HCT116 (cell line): ENCODE results near the gene NEUROD4. TPM values are rescaled to one million over a fixed set of nuclear protein-coding genes. Genes with fewer than 3 reads are reported as not detected.

ENCODE experiments used
- ATAC-seq: fragments of 200-7000 bp; cut with Tn5 transposase; 2 replicates; pipeline ENCODE4 v1.9.1; 2020; ENCODE audit warnings: mild to moderate bottlenecking, moderate library complexity
- BruUV-seq: library from RNA; stranded (reverse); fragments of 400-500 nt; replicated peaks from 2 replicates; lab custom pipeline; 2021; lab: Mats Ljungman, UMichigan
- CTCF ChIA-PET: fragments of 300-600 bp; sonication (Branson Sonifier 250); formaldehyde crosslinking; loops from one replicate; lab custom pipeline; 2021; ENCODE audit warnings: antibody characterized with exemption; lab: Charles Lee
- POLR2A ChIA-PET: fragments of 300-600, 350-600 bp; sonication (Branson Sonifier 250); formaldehyde crosslinking; loops from one replicate; lab custom pipeline; 2021; ENCODE audit warnings: antibody characterized with exemption; lab: Charles Lee
- RAD21 ChIA-PET, 2 experiments: fragments of 300-600 bp; sonication (Branson Sonifier 250); formaldehyde crosslinking; loops; one replicate each; lab custom pipeline; 2023; ENCODE audit warnings: low total read pairs in 2 of 2; ENCODE audit not compliant: uncharacterized antibody in 2 of 2, unreplicated experiment in 2 of 2, low non-redundant PET in 1 of 2; lab: Charles Lee
- DNase-seq: peaks from one replicate; pipeline ENCODE4 v3.0.0-alpha.2; 2010; ENCODE audit warnings: low read depth, low spot score
- H2AFZ ChIP-seq: fragments of 200-600 bp; shearing (Covaris generic), sonication (generic); 2 replicates; pipeline ENCODE4 v1.6.1; 2017; ENCODE audit warnings: low read depth, mixed run types, mixed read lengths, antibody characterized with exemption, low read length; ENCODE audit not compliant: poor library complexity, severe bottlenecking
- H3K27ac ChIP-seq: 2 replicates; pipeline ENCODE4 v1.5.1; 2012; ENCODE audit warnings: low read depth, low read length
- H3K27me3 ChIP-seq: fragments of 200-600 bp; sonication (generic); 2 replicates; pipeline ENCODE4 v1.6.1; 2016; ENCODE audit warnings: mixed run types, low read length, mixed read lengths; ENCODE audit not compliant: insufficient read depth
- H3K36me3 ChIP-seq, 2 experiments: fragments of 200-500 bp in 1 of 2; fragments of 200-600 bp in 1 of 2; sonication (Bioruptor generic) in 1 of 2; sonication (generic) in 1 of 2; 2 replicates each; pipeline versions ENCODE4 v1.5.1 to v1.6.1; 2014 to 2016; ENCODE audit warnings: low read length in 2 of 2, inconsistent platforms in 1 of 2, mixed read lengths in 1 of 2, mixed run types in 1 of 2; ENCODE audit not compliant: insufficient read depth in 2 of 2, control insufficient read depth in 1 of 2
- H3K4me1 ChIP-seq, 2 experiments: fragments of 200-600 bp in 1 of 2; sonication (generic) in 1 of 2; 2 replicates each; pipeline versions ENCODE4 v1.5.1 to v1.6.1; 2012 to 2017; ENCODE audit warnings: low read length in 2 of 2, inconsistent platforms in 1 of 2, mild to moderate bottlenecking in 1 of 2, mixed read lengths in 1 of 2, mixed run types in 1 of 2, moderate library complexity in 1 of 2; ENCODE audit not compliant: insufficient read depth in 2 of 2, control insufficient read depth in 1 of 2
- H3K4me2 ChIP-seq: fragments of 200-600 bp; sonication (generic); 2 replicates; pipeline ENCODE4 v1.6.1; 2017; ENCODE audit warnings: mixed run types, low read length, mixed read lengths
- H3K4me3 ChIP-seq, 2 experiments: fragments of 200-600 bp in 1 of 2; sonication (generic) in 1 of 2; replicated peaks in 1 of 2; 2 replicates each; pipeline ENCODE4 v1.5.1; 2011 to 2016; ENCODE audit warnings: low read length in 2 of 2, control low read depth in 1 of 2, low read depth in 1 of 2, mild to moderate bottlenecking in 1 of 2, mixed read lengths in 1 of 2, mixed run types in 1 of 2
- H3K79me2 ChIP-seq: fragments of 200-600 bp; sonication (generic); 2 replicates; pipeline ENCODE4 v1.6.1; 2017; ENCODE audit warnings: mild to moderate bottlenecking, mixed run types, low read length, moderate library complexity, mixed read lengths; ENCODE audit not compliant: insufficient read depth
- H3K9ac ChIP-seq: fragments of 200-600 bp; sonication (generic); 2 replicates; pipeline ENCODE4 v1.6.1; 2016; ENCODE audit warnings: low read length, mixed read lengths
- H3K9me2 ChIP-seq: fragments of 200-600 bp; sonication (generic), shearing (Covaris generic); 2 replicates; pipeline ENCODE4 v1.6.1; 2017; ENCODE audit warnings: mixed run types, mild to moderate bottlenecking, moderate library complexity; ENCODE audit not compliant: insufficient read depth
- H3K9me3 ChIP-seq, 2 experiments: fragments of 200-500 bp in 1 of 2; fragments of 200-600 bp in 1 of 2; sonication (Bioruptor generic) in 1 of 2; sonication (generic) in 1 of 2; 2 replicates each; pipeline ENCODE4 v1.6.1; 2014 to 2017; ENCODE audit warnings: low read length in 2 of 2, mixed read lengths in 2 of 2, inconsistent platforms in 1 of 2, low read depth in 1 of 2, mild to moderate bottlenecking in 1 of 2, mixed run types in 1 of 2, moderate library complexity in 1 of 2; ENCODE audit not compliant: control insufficient read depth in 1 of 2, insufficient read depth in 1 of 2
- H4K20me1 ChIP-seq: fragments of 200-600 bp; sonication (generic), shearing (Covaris generic); 2 replicates; pipeline ENCODE4 v1.6.1; 2017; ENCODE audit warnings: mixed run types, mild to moderate bottlenecking, moderate library complexity; ENCODE audit not compliant: insufficient read depth
- TCF7L2 ChIP-seq: IDR thresholded peaks from 2 replicates; pipeline ENCODE4 v1.7.0; 2011; ENCODE audit warnings: borderline replicate concordance, inconsistent platforms; ENCODE audit not compliant: insufficient read depth, insufficient read length; ENCODE audit errors: extremely low read depth
- intact Hi-C: fragments of 100-400 bp; cut with micrococcal nuclease; formaldehyde crosslinking; loops from 2 replicates; pipeline ENCODE4 v1.10.0; 2022
- total RNA-seq: library from RNA; stranded (reverse); gene quantifications from one replicate; pipeline ENCODE4 v1.2.1, GENCODE V29; 2021; ENCODE audit not compliant: unreplicated experiment

The NEUROD4 gene
- total RNA-seq, 1 experiment from 2014 or later = not detected

GRCh38 chr12:55074806-55075205 lies 55.0 kb downstream of the NEUROD4 start:
- H2AFZ ChIP-seq = no peak overlapping the region
- ChIA-PET CTCF (interaction anchor here (1.1 to 10.1 kb wide), 5 partner anchors 9 to 582 kb away, joined by 3 to 325 read pairs (median 3); partner anchors contain the start of gene NEUROD4), RAD21 (interaction anchor here in 1 of 2 experiments (1.0 kb wide), 1 partner anchor 82 kb away, joined by 6 read pairs; no protein-coding TSS in a partner anchor), POLR2A (no interaction called here)
- H3K9me2 ChIP-seq = no peaks in the 10 kb centered on the region
- no peaks in the 10 kb centered on the region for H3K36me3 ChIP-seq
- no peaks in the 10 kb centered on the region for H3K9me3 ChIP-seq
- DNase-seq (no peak), ATAC-seq (no peak)
- TF ChIP-seq TCF7L2 = no peak
- no peak overlapping the region for H3K4me2 ChIP-seq
- H3K27me3 ChIP-seq = peaks cover 24% of the 10 kb centered on the region
- no peak overlapping the region for H3K9ac ChIP-seq
- no peaks in the 10 kb centered on the region for H4K20me1 ChIP-seq
- H3K79me2 ChIP-seq = no peaks in the 10 kb centered on the region
- no peak overlapping the region for H3K27ac ChIP-seq
- BruUV-seq = no TSS peak
- no peaks in the 10 kb centered on the region for H3K4me1 ChIP-seq
- intact Hi-C loops = loop anchor here (5.0 kb wide), 4 partner anchors 67 to 373 kb away; partner anchors contain the start of gene MUCL1
- no peak overlapping the region for H3K4me3 ChIP-seq

Other genes with a start within 250 kb of the NEUROD4 start
- not detected for gene MUCL1, start 165.5 kb upstream of the NEUROD4 start, total RNA-seq
- 0.27 TPM for gene TESPA1, start 35.2 kb upstream of the NEUROD4 start, total RNA-seq
- gene OR9K2, start 106.4 kb downstream of the NEUROD4 start, total RNA-seq = not detected
- not detected for gene OR10A7, start 201.1 kb downstream of the NEUROD4 start, total RNA-seq
- not detected for gene OR6C74, start 224.6 kb downstream of the NEUROD4 start, total RNA-seq